Uterus (tissue), 2 donors: ENCODE results near the gene MVK.

Experiments
- POLR2A ChIP-seq, 2 donors: fragments of 450-650 bp; IDR thresholded peaks; one replicate each; pipeline ENCODE4 v1.6.1; 2016; ENCODE audit warnings: antibody characterized with exemption in 2 of 2, mild to moderate bottlenecking in 1 of 2, moderate library complexity in 1 of 2
- TF ChIP-seq, protein P1 (sequence below), 4 experiments: fragments of 200-600 bp in 2 of 4; fragments of 450-650 bp in 2 of 4; sonication (generic) in 2 of 4; IDR thresholded peaks; one replicate each; pipeline ENCODE4 v1.5.1; 2016 to 2019; ENCODE audit warnings: antibody characterized with exemption in 4 of 4, mild to moderate bottlenecking in 2 of 4, moderate library complexity in 1 of 4

DNA sequence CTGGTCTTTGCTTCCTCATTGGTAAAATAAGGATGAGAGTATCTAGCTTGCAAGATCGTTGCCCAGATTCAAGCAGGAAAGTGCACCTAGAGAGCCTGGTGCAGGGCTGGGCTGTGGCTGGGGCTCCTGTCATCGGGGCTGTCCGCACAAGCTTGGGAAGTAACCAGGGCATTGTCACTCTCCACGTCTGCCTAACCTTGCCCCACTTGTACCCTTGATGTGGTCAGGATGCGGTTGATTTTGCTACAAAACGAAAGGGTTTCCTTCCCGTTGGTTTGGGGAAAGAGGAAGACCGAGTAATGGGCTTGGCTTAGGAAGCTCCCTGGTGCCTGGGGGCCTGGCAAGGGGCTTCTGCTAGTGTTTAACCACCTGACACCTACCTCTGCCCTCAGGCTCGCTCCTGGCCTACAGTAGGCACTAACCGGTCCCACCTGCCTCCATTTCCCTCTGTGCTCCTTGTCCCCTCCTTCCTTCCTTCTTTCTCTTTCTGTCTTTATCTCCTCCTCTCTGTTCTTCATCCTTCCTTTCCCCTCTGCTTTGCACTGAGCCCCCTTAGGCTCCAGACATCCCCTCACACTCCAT lies 21.8 kb downstream of the MVK start:
- TF ChIP-seq, protein P1, sequence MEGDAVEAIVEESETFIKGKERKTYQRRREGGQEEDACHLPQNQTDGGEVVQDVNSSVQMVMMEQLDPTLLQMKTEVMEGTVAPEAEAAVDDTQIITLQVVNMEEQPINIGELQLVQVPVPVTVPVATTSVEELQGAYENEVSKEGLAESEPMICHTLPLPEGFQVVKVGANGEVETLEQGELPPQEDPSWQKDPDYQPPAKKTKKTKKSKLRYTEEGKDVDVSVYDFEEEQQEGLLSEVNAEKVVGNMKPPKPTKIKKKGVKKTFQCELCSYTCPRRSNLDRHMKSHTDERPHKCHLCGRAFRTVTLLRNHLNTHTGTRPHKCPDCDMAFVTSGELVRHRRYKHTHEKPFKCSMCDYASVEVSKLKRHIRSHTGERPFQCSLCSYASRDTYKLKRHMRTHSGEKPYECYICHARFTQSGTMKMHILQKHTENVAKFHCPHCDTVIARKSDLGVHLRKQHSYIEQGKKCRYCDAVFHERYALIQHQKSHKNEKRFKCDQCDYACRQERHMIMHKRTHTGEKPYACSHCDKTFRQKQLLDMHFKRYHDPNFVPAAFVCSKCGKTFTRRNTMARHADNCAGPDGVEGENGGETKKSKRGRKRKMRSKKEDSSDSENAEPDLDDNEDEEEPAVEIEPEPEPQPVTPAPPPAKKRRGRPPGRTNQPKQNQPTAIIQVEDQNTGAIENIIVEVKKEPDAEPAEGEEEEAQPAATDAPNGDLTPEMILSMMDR (IDR thresholded peaks at IDR 0.05): no peak
- TF ChIP-seq POLR2A (IDR thresholded peaks at IDR 0.05): no peak
